Activated CD4-positive, alpha-beta T cell treated with anti-CD3 and anti-CD28 coated beads, Interleukin-2, amount 10 ng/mL, durations not matched to agents 24 days and 14 days (primary cell): ENCODE measurements around the gene LIME1. TPM values are rescaled to one million over a fixed set of nuclear protein-coding genes. Genes with fewer than 3 reads are reported as not detected.

Experiments
- DNase-seq: peaks from one replicate; pipeline ENCODE4 v3.0.0; 2022
- H3K27ac Mint-ChIP-seq: one replicate; pipeline ENCODE4 v1.8.0; 2022; ENCODE audit warnings: mild to moderate bottlenecking, mixed read lengths
- H3K27me3 Mint-ChIP-seq: one replicate; pipeline ENCODE4 v1.8.0; 2022; ENCODE audit warnings: mixed read lengths
- H3K36me3 Mint-ChIP-seq: one replicate; pipeline ENCODE4 v1.8.0; 2022; ENCODE audit warnings: low read depth, mild to moderate bottlenecking, mixed read lengths
- H3K4me1 Mint-ChIP-seq: one replicate; pipeline ENCODE4 v1.8.0; 2021; ENCODE audit warnings: mixed read lengths
- H3K4me3 Mint-ChIP-seq: one replicate; pipeline ENCODE4 v1.8.0; 2022; ENCODE audit warnings: mild to moderate bottlenecking, moderate library complexity, mixed read lengths
- H3K9me3 Mint-ChIP-seq: one replicate; pipeline ENCODE4 v1.8.0; 2021; ENCODE audit warnings: mixed read lengths
- intact Hi-C: fragments of 100-400 bp; cut with micrococcal nuclease; formaldehyde crosslinking; loops from one replicate; pipeline ENCODE4 v1.15.1; 2023
- total RNA-seq: library from RNA; stranded (reverse); gene quantifications from 2 replicates; pipeline ENCODE4 v1.2.3, GENCODE V29; 2022

Gene LIME1, protein sequence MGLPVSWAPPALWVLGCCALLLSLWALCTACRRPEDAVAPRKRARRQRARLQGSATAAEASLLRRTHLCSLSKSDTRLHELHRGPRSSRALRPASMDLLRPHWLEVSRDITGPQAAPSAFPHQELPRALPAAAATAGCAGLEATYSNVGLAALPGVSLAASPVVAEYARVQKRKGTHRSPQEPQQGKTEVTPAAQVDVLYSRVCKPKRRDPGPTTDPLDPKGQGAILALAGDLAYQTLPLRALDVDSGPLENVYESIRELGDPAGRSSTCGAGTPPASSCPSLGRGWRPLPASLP
- total RNA-seq: 10.1 and 12.2 TPM in 2 replicates

DNA sequence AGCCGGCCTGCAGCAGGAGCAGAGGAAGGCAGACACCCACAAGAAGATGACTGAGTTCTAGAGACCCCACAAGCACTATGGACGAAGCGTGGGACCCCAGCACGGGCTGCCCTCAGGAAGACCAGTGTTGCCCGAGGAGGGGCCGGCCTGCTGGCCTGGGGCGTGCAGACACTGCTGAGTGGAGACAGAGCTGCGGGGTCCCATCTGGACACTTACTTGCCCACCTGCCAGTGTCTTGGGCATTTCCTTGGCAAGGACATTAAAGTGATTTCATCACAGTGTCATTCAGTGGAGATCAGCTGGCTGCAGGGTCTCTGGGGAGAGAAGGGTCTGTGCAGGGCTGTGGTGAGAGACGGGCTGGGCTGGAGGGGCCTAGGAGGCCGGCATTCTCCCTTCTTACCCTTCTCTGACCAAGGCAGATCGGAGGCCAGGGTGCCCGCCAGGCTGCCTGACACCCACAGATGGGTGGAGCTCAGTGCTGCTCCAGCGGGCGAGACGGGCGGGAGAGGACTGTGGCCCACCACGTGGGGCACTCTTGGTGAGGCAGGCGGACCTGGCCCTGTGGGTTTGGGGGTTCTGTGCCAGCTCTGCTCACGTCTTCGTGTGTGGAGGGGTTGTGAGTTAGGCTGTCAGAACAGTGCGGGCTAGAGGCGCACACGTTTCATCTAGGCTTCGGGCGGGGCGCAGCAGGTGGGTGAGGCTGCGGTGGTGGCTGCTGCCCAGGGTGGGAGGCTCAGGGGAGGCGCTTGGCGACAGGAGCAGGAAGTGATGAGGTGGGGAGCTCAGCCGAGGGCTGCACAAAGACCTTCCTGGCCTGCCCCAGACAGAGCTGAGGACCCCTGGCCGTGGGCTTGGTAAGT lies at the start of gene LIME1:
Gene LIME1, plus strand, starts transcription at position 806 of the 860 bp plus-strand sequence. CDS start 886 bp downstream, outside the sequence.
- H3K36me3 Mint-ChIP-seq: peaks cover 17% of the 10 kb centered on the region
- H3K27ac Mint-ChIP-seq: peak within 1 kb of the TSS; percentile 49
- peak within 1 kb of the TSS; percentile 81 for H3K4me3 Mint-ChIP-seq
- intact Hi-C loops: loop anchor here (10.0 kb wide), 1 partner anchor 239 kb away; the partner anchor contains the start of gene SAMD10
- H3K4me1 Mint-ChIP-seq: peaks cover 19% of the 10 kb centered on the region
- DNase-seq: peak; percentile 90
- no peaks in the 10 kb centered on the region for H3K27me3 Mint-ChIP-seq
- H3K9me3 Mint-ChIP-seq: no peaks in the 10 kb centered on the region

GRCh38 chr20:63687419-63688178 lies 48.9 kb upstream of the LIME1 start:
- no peaks in the 10 kb centered on the region for H3K9me3 Mint-ChIP-seq
- no peak for DNase-seq
- H3K27me3 Mint-ChIP-seq: no peaks in the 10 kb centered on the region
- intact Hi-C loops: no loop called here
- H3K36me3 Mint-ChIP-seq: peaks cover 7% of the 10 kb centered on the region
- H3K4me1 Mint-ChIP-seq: peaks cover 5% of the 10 kb centered on the region
- H3K27ac Mint-ChIP-seq: peak overlapping the region; percentile 15
- H3K4me3 Mint-ChIP-seq: no peak overlapping the region

DNA sequence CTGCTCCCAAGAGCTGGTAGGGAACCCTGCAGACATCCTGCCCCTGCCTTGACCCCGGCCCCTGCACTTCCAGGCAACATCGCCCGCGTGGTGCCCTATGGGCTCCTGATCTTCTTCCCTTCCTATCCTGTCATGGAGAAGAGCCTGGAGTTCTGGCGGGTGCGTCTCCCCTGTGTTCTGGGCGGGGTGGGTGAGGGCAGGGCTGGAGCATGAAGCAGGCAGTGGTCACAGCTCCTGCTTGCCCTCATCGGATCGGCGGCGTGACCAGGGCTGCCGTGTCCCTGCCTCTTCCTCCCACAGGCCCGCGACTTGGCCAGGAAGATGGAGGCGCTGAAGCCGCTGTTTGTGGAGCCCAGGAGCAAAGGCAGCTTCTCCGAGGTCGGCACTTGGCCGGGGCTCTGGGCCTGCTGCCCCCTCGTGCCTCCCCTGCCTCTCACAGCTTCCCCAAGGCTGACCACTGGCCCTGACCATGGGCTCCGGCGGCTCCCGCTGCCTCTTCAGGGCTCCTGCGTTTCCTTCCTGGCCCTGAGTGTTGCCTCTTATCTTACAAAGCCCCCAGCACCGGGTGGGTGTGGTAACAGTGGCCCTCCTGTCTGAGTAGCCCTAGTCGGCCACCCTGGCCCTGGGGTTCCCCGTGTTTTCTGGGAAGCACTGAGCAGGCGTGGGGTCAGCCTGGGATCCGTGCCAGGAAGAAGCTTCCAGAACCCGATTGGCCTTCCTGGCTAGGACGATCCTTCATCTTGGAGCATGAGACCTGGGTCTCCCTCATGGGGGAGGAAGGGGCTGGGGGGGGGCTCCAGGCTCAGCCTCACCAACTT lies 48.0 kb upstream of the LIME1 start:
- Mint-ChIP-seq H3K27ac (no peak overlapping the region), H3K27me3 (no peaks in the 10 kb centered on the region), H3K4me3 (no peak overlapping the region), H3K36me3 (peaks cover 12% of the 10 kb centered on the region), H3K9me3 (no peaks in the 10 kb centered on the region), H3K4me1 (peaks cover 5% of the 10 kb centered on the region)
- no peak for DNase-seq
- intact Hi-C loops: no loop called here

- Mint-ChIP-seq H3K27me3 (no peaks in the 10 kb centered on the region), H3K4me1 (peaks cover 7% of the 10 kb centered on the region), H3K36me3 (peaks cover 18% of the 10 kb centered on the region), H3K4me3 (no peak overlapping the region), H3K9me3 (no peaks in the 10 kb centered on the region), H3K27ac (no peak overlapping the region)
- DNase-seq: no peak
- intact Hi-C loops: no loop called here
These were observed 47.1 kb upstream of the LIME1 start for GRCh38 chr20:63689046-63690002.

DNA sequence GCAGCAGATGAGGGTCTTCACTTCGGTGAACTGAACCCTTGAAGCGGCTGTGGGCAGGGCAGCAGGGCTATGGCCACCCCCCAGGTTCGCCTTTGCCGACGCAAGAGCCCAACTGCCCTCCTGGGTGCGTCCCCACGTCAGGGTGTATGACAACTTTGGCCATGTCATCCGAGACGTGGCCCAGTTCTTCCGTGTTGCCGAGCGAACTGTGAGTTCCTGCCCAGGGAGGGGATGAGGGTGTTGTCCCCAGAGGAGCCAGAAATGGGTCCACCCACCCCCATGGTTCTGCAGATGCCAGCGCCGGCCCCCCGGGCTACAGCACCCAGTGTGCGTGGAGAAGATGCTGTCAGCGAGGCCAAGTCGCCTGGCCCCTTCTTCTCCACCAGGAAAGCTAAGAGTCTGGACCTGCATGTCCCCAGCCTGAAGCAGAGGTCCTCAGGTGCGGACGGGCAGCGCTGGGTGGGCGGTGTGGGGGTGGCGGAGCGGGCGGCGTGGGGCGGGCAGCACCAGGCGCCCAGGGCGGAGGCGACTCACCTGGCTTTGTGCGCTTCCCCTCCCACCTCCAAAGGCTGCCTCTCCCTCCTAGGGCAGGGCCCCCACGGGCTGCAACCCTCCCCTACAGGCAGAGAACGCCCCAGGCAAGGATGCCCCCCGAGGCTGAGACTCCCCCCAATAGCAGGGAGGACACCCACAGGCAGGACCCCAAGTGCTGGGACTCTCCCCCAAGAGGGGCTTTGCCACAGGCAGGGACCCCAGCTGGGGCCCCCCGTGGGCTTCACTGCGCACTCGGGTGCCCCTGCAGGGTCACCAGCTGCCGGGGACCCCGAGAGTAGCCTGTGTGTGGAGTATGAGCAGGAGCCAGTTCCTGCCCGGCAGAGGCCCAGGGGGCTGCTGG lies 46.2 kb upstream of the LIME1 start:
- Mint-ChIP-seq H3K9me3 (no peaks in the 10 kb centered on the region), H3K4me1 (peaks cover 6% of the 10 kb centered on the region), H3K27ac (no peak overlapping the region), H3K36me3 (peaks cover 18% of the 10 kb centered on the region), H3K4me3 (no peak overlapping the region), H3K27me3 (no peaks in the 10 kb centered on the region)
- DNase-seq: no peak
- intact Hi-C loops: no loop called here

GRCh38 chr20:63690898-63691710 lies 45.4 kb upstream of the LIME1 start:
- Mint-ChIP-seq H3K4me1 (peaks cover 6% of the 10 kb centered on the region), H3K9me3 (no peaks in the 10 kb centered on the region), H3K27me3 (no peaks in the 10 kb centered on the region), H3K27ac (no peak overlapping the region), H3K36me3 (peaks cover 19% of the 10 kb centered on the region), H3K4me3 (no peak overlapping the region)
- no peak for DNase-seq
- intact Hi-C loops: no loop called here

DNA sequence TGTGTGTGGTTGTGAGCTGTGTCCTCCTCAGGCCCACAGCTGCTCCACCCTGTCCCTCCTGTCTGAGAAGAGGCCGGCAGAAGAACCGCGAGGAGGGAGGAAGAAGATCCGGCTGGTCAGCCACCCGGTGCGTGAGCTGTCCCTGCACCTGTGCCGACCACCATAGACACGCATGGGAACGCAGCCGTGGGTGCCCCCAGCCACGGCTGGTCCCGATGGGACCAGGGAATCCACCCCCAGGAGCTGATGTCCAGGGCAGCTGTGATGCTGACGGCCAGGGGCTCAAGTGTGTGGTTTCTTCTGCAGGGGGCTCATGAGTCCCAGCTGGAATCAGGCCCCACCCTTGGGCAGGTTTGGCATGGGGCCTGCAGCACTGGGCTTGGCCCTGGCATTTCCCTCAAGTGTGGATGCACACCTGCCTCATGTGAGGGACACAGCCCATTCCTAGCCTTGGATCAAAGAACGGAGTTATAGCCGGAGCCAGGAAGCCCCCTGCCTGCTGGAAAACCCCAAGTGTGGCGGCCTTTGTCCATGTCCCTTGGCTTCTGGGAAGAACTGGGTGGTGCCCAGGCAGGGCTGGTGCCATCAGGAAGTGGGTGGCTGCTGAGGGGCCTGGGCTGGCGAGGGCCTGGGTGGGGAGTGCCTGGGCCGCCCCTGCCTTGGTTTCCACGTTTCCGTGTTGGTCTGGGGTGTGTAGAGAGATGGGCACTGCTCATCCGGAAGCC lies 44.6 kb upstream of the LIME1 start:
- no peaks in the 10 kb centered on the region for H3K27me3 Mint-ChIP-seq
- H3K9me3 Mint-ChIP-seq: no peaks in the 10 kb centered on the region
- intact Hi-C loops: no loop called here
- H3K27ac Mint-ChIP-seq: peak overlapping the region; percentile 40
- H3K4me3 Mint-ChIP-seq: no peak overlapping the region
- no peak for DNase-seq
- peaks cover 21% of the 10 kb centered on the region for H3K36me3 Mint-ChIP-seq
- peaks cover 4% of the 10 kb centered on the region for H3K4me1 Mint-ChIP-seq

DNA sequence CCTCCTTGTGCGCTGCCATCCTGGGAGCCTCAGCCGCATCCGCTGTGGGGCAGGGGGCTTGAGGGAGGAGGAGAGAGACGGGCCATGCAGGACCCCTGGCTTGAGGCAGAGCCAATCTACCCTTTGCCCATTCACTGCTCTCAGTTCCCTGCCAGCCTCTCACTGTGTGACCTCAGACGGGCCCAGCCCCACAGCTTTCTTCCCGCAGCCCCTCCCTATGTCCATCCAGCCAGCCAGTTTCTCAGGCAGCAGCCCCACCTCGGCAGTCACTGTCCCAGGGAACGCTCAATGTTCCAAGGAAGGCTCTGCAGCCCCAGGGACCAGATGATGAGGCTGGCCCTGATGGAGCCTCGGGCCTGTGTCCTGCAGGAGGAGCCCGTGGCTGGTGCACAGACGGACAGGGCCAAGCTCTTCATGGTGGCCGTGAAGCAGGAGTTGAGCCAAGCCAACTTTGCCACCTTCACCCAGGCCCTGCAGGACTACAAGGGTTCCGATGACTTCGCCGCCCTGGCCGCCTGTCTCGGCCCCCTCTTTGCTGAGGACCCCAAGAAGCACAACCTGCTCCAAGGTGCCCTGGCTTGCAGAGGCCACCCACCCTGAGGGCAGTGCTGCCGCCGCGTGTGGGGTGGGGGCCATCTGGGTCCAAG lies 43.9 kb upstream of the LIME1 start:
- H3K27me3 Mint-ChIP-seq: no peaks in the 10 kb centered on the region
- H3K36me3 Mint-ChIP-seq: peaks cover 23% of the 10 kb centered on the region
- no peak for DNase-seq
- no peak overlapping the region for H3K4me3 Mint-ChIP-seq
- peak overlapping the region; percentile 40 for H3K27ac Mint-ChIP-seq
- H3K9me3 Mint-ChIP-seq: no peaks in the 10 kb centered on the region
- intact Hi-C loops: no loop called here
- H3K4me1 Mint-ChIP-seq: peaks cover 5% of the 10 kb centered on the region

DNA sequence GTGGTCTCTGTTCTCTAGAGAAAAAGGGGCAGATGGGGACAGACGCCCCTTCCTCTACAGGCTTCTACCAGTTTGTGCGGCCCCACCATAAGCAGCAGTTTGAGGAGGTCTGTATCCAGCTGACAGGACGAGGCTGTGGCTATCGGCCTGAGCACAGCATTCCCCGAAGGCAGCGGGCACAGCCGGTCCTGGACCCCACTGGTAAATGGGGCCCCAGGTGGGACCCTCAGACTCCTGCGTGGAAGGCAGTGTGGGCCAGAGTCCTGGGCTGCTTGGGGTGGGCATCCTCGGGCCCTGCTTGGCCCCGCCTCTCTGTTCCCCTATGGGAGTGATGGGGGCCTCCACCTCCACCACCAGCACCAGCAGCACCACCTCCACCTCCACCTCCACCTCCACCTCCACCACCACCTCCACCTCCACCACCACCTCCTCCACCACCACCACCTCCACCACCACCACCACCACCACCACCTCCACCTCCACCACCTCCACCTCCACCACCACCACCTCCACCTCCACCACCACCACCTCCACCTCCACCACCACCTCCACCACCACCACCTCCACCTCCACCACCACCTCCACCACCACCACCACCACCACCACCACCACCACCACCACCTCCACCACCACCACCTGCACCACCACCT lies 43.3 kb upstream of the LIME1 start:
- Mint-ChIP-seq H3K27me3 (no peaks in the 10 kb centered on the region), H3K4me3 (no peak overlapping the region), H3K36me3 (peaks cover 23% of the 10 kb centered on the region), H3K4me1 (peaks cover 5% of the 10 kb centered on the region), H3K9me3 (no peaks in the 10 kb centered on the region), H3K27ac (no peak overlapping the region)
- intact Hi-C loops: no loop called here
- no peak for DNase-seq
